ENCODE results near the gene PPDPF. TPM values are rescaled to one million over a fixed set of nuclear protein-coding genes. Genes with fewer than 3 reads are reported as not detected.

Gene PPDPF
- total and polyA plus RNA-seq, 2 of the 8 experiments (the other 6 are each of a cell fraction or from before 2014, with no cell fraction given): 30.5 to 138 TPM

GRCh38 chr20:63505281-63505680 lies 15.3 kb upstream of the PPDPF start:
- Histone ChIP-seq H3K9ac (replicated peaks in 1 of 4; ENCODE audit: extremely low read depth in 1 of 4, low read depth in 3 of 4, low read length in 3 of 4) (no peak overlapping the region), H3K9me3 (ENCODE audit: insufficient read depth in 2 of 2, low read depth in 1 of 2, low read length in 1 of 2) (peaks cover 0 to 6% of the 10 kb centered on the region in 2 experiments; a peak in 2 of 4 replicates), H3K27ac (ENCODE audit: low read depth, low read length) (no peak overlapping the region), H4K5ac (ENCODE audit: insufficient read length, low read depth, low read length) (no peak overlapping the region), H3K4me2 (ENCODE audit: insufficient read depth in 1 of 2, low read depth in 2 of 2, low read length in 2 of 2) (no peak overlapping the region), H3K79me1 (ENCODE audit: low read depth, low read length) (no peaks in the 10 kb centered on the region), H3K4ac (replicated peaks; ENCODE audit: insufficient read length, low read depth, low read length) (no peak overlapping the region), H4K91ac (replicated peaks; ENCODE audit: insufficient read length, low read length) (no peak overlapping the region), H3K23ac (ENCODE audit: insufficient read length) (no peak overlapping the region), H2BK12ac (ENCODE audit: low read depth, low read length) (no peak overlapping the region), H2AFZ (ENCODE audit: low read length) (no peak overlapping the region), H3K79me2 (ENCODE audit: control insufficient read depth in 1 of 2, insufficient read depth in 2 of 2, low read length in 2 of 2) (no peaks in the 10 kb centered on the region), H2BK120ac (replicated peaks; ENCODE audit: low read depth, low read length) (no peak overlapping the region), H3K23me2 (ENCODE audit: low read depth, low read length) (no peaks in the 10 kb centered on the region), H2BK5ac (ENCODE audit: low read depth, low read length) (no peak overlapping the region), H3K4me3 (ENCODE audit: extremely low read depth in 1 of 4, insufficient read depth in 2 of 4, low read depth in 3 of 4, low read length in 4 of 4) (no peak overlapping the region), H4K8ac (ENCODE audit: extremely low read depth, insufficient read depth, low read length) (no peak overlapping the region), H3K18ac (ENCODE audit: extremely low read depth, low read length) (no peak overlapping the region), H3K56ac (replicated peaks; ENCODE audit: insufficient read length, low read depth, low read length) (no peak overlapping the region), H2AK5ac (ENCODE audit: low read depth, low read length) (no peak overlapping the region), H3K14ac (ENCODE audit: insufficient read length) (no peak overlapping the region), H2BK20ac (ENCODE audit: low read length) (no peak overlapping the region), H2BK15ac (ENCODE audit: low read length) (no peak overlapping the region), H4K20me1 (replicated peaks in 1 of 2; ENCODE audit: control insufficient read depth in 1 of 2, insufficient read depth in 2 of 2, low read length in 2 of 2) (peaks cover 0 to 1% of the 10 kb centered on the region in 2 experiments), H3K27me3 (replicated peaks in 1 of 4; ENCODE audit: control insufficient read depth in 3 of 4, extremely low read depth in 1 of 4, insufficient read depth in 3 of 4, low read length in 3 of 4) (peaks cover 0 to 6% (median under 1%) of the 10 kb centered on the region in 4 experiments; a peak in 3 of 7 replicates), H3K4me1 (replicated peaks in 1 of 4; ENCODE audit: control insufficient read depth in 3 of 4, insufficient read depth in 4 of 4, low read length in 3 of 4) (peaks cover 0 to 13% (median 7%) of the 10 kb centered on the region in 4 experiments; a peak in 6 of 7 replicates), H3K36me3 (ENCODE audit: control insufficient read depth in 2 of 4, insufficient read depth in 4 of 4, low read length in 3 of 4) (no peaks in the 10 kb centered on the region)
- DNase-seq (ENCODE audit: low read depth in 1 of 2, low spot score in 2 of 2) (no peak), FAIRE-seq (no peak)
- ChIA-PET CTCF (ENCODE audit: partially characterized antibody) (interaction anchor here (1.0 to 2.2 kb wide), 5 partner anchors 9 to 252 kb away, joined by 3 to 12 read pairs (median 4); partner anchors contain the start of gene PPDPF), POLR2A (ENCODE audit: partially characterized antibody) (interaction anchor here (1.1 kb wide), 1 partner anchor 15 kb away, joined by 4 read pairs; the partner anchor contains the start of gene PPDPF)
- 88% methylated on average over 8 of the region's 8 CpGs; no CpG with 5 or more reads in 1 of the 2 experiments for WGBS, 2 experiments (ENCODE audit: extremely low coverage in 1 of 2, insufficient coverage in 1 of 2, insufficient read length in 1 of 2, insufficient replicate concordance in 2 of 2, low coverage in 1 of 2, low lambda C conversion rate in 2 of 2, missing lambda C conversion rate in 1 of 2)
- TF ChIP-seq SIRT6 (IDR thresholded peaks at IDR 0.05; ENCODE audit: low read length): no peak
- no peak for TF ChIP-seq RXRA (IDR thresholded peaks at IDR 0.05; ENCODE audit: insufficient read depth, low read depth, low read length)
- TF ChIP-seq CREB1 (IDR thresholded peaks at IDR 0.05): no peak
- TF ChIP-seq CEBPB (IDR thresholded peaks at IDR 0.05; ENCODE audit: low read depth, low read length): no peak
- no peak for TF ChIP-seq MAX (IDR thresholded peaks at IDR 0.05)

Data from H1 (cell line).